GF-D8 (cell line): ENCODE data around the gene PKP4.
"Not testable (repeated sequence)": the region's sequence is repeated elsewhere in the genome, so short reads cannot be mapped to it uniquely, and the experiment has no call there.

Source experiments
- DNase-seq: peaks from one replicate; lab custom pipeline; 2025; lab: John Stamatoyannopoulos, UW

The PKP4 gene

DNA sequence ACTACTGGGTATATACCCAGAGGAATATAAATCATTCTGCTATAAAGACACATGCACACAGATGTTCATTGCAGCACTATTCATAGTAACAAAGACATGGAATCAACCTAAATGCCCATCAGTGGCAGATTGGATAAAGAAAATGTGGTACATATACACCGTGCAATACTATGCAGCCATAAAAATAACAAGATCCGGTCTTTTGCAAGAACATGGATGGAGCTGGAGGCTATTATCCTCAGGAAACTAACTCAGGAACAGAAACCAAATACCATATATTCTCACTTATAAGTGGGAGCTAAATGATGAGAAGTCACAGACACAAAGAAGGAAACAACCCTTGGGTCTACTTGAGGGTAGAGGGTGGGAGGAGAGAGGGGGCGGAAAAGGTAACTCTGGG lies 16.5 kb downstream of the PKP4 start:
- not testable (repeated sequence) for DNase-seq

- DNase-seq, result no peak
Observed at GRCh38 chr2:158473719-158474392, 17.1 kb downstream of the PKP4 start.

DNA sequence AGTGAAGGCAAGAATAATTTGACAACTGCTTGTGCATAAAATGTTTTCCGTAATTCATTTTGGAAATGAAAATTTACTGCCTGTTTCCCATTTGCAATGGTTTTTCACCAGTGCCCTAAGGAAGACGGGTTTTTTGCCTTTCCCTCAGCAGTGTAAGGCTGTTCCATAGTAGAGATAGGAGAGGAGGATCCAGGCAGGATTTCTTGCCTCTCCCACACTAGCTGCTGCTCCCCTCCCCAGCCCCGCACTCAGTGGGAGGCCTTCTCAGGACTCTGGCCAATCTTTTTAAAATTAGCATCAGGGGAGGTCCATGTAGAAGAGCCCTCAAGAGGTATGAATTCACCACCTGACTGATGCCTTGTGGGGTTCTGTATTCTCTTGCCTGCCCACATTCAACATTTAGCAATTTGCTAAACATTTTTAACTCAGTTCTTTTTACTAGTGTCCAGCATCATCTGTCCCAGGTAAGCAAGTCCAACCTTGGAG lies 17.8 kb downstream of the PKP4 start:
- DNase-seq, result not testable (repeated sequence)

DNA sequence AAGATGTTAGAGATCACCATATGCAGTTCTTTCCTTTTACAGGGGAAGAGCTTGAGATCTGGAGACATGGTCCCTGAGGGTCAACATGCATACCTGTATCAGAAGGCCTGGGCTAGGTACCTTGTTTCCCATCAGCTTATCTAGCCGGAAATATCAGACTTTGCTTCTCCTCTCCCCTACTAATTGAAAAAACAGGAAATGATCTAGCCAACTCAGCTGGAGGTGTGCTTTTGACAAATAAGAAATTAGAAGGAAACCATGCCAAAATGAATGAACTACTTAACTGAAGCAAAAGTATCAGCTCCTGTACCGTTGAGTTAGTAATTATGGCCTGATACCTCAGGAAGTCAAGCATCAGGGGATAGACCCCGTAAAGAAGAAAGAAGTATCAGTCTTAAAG lies 20.4 kb downstream of the PKP4 start:
- no peak for DNase-seq

DNA sequence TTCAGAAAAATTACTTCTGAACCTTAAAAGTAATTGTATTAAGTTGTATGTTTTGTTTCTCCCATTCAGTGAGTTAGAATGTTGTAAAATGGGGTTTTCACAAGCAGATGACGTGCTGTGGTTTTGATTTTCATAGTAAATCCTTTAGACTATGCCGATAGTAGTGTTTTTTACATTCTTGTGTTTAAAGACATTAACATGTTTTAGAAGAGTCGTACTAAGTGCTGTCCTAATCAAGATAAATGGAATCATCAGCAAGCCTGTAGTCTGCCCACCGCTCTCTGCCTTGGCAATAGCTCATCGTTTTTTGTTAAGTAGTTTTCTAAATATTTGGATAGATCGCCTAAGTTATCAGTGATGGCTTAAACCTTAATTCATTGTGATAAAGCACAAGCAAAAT lies 21.5 kb downstream of the PKP4 start:
- DNase-seq, result no peak

GRCh38 chr2:158478816-158479215 lies 22.1 kb downstream of the PKP4 start:
- no peak for DNase-seq

DNA sequence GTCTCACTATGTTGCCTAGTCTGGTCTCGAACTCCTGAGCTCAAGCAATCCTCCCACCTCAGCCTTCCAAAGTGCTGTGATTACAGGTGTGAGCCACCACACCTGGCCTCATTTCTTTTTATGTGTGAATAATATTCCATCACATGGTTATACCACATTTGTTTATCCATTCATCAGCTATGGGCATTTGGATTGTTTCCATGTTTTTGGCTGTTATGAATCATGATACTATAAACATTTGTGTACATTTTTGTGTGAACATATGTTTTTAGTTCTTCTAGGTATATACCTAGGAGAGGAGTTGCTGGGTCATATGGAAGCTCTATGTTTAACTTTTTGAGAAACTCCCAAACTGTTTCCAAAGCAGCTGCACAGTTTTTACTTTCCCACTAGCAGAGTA lies 24.4 kb downstream of the PKP4 start:
- no peak for DNase-seq

- no peak for DNase-seq
Observed at GRCh38 chr2:158482594-158482993, 25.8 kb downstream of the PKP4 start.

DNA sequence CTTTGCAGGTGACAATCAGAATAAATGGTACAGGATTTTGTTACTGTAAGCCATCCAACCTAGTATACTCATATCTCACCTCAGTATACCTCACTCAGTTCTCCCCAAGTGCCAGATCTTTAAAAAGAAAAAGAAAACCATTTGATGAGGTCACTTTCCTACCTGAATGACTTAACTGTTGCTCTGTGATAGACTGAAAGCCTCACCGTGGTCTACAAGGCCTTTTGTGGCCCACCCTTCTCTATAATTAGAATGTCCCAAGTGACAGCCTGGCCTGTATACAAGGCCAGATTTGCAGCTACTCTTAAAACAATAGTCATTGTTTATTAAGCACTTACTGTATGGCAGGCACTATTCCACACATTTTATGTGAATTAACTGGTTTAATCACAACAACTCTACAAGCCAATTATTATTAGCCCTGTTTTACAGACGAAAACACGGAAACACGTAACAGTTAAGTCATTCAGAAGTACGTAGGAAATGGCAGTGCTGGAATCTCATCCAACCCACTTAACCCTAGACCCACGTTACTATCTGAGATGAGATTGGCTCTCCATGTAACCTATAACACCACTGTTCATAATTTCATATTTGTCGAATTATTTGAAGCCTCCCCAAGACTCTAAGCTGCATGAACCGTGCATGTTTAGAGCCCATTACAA lies 28.3 kb downstream of the PKP4 start:
- no peak for DNase-seq

DNA sequence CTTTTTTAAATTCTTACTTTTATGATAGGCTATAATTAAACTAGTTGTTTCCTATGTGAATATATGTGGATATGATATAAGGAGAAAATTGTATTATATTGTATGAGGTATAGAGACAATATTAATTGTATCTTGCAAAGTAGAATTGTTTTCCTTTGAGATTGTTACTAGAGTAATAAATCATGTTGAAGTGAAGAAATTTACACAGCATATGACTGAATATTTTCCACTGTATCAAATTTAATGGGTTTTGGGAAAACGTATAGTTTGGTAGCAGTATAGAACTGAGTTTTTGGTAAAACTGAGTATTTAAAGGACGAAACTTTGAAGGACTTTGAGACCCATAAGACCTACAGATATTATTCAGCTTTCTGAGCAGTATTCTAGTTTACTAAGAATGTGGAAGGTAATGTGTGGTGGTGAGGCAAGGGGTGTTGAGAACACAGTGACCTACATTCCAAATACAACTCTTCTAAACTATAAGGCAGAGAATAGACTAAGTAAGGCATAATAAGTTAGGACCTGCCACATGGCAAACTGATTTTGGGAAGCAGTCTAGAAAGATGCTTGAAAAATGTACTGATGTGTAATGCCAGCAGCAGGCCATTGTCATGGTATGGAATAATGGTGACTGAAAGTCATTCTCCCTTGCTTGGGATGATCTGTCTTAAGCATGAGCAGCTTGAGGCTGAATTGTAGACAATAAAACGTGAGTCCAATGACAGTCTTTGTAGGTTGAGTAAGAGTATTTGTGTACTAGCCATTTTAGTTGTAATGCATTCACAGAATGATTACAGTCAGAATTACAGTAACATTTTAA lies 29.6 kb downstream of the PKP4 start:
- DNase-seq, result no peak

- no peak for DNase-seq
Observed at GRCh38 chr2:158486970-158487325, 30.2 kb downstream of the PKP4 start.

DNA sequence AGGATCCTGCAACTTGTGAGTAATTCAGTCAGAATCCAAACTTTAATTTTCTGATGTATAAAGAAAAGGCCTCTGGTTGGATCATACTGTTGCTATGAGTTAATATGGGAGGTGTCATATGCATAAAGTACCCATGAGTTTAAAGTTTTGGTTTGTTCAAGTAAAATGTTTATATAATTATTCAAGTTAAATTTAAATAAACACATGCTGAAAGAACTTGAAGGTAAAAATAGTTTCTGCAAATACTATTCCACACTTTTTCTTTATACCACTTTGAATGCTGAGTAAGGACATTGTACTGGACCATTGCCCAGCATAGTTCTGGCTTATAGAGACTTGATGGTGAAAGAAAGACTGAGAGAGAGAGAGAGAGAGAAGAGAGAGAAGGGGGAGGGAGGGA lies 30.7 kb downstream of the PKP4 start:
- no peak for DNase-seq

DNA sequence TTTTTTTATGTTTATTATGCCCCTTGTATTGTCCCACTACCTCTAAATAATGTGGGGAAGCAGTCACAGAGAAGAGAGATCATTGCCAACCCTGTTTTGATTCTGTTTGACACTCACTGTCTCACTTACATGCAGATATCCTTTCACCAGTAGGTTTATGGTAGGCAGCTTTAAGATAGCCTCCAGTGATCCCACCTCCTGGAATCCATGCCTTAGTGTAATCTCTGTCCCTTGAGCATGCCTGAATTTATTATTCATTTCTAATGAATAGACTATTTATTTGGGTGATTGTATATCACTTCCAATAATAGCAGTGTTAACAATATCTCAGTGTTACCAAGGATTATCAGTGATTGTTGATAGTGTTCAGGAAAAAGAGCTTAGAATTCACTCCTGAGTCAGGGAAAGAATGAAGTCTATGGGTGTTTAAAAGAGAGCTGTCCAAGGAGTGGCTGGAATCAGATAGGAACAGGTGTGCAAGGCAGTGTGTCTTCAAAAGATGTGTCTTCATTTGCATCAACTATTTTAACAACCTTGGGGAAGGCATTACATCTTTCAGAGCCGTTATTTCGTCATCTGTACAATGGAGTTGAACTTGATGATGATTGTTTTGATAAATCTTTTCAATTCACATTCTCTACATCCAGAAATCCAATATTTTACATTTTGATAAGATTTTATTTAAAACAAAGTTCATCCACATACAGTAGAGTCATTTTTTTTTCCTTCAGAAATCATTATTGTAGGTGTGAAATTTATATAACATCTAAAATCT lies 31.9 kb downstream of the PKP4 start:
- no peak for DNase-seq

- DNase-seq, result no peak
Observed at GRCh38 chr2:158489366-158490112, 32.8 kb downstream of the PKP4 start.

GRCh38 chr2:158491072-158491471 lies 34.3 kb downstream of the PKP4 start:
- DNase-seq, result no peak

- DNase-seq, result no peak
Observed at GRCh38 chr2:158493458-158493857, 36.7 kb downstream of the PKP4 start.

- no peak for DNase-seq
Observed at GRCh38 chr2:158495175-158495574, 38.4 kb downstream of the PKP4 start.

GRCh38 chr2:158496986-158497385 lies 40.2 kb downstream of the PKP4 start:
- DNase-seq, result no peak

GRCh38 chr2:158497486-158497885 lies 40.7 kb downstream of the PKP4 start:
- DNase-seq, result no peak

DNA sequence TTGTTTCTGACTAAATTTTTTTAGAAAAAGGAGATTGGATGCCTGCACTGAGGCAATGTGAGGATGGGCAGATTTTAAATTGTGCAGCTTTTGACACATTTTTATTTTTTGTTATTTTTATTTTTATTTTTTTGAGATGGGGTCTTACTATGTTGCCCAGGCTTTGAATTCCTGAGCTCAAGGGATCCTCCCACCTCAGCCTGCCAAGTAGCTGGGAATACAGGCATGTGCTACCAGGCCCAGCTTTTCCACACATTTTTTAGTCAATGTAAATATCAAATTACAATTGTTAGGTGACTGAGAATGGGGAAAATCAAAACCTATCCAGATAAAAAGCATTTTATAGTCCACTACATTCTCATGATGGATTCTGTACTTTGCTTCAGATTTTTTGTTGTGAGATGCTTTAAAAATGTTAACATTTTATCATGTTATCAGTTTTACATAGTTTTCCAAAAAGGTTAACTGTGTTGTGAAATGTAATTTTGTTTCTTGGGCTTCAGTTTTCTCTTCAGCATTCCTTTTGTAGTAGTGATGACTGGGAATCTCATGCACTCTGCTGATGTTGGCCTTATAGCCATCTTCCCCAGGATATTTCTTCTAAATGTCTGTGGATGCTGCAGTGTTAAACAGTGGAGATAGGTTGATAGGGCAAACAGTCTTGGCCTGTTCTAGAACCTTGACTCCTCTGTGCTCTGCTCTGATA lies 41.4 kb downstream of the PKP4 start:
- no peak for DNase-seq

- no peak for DNase-seq
Observed at GRCh38 chr2:158498749-158499136, 42.0 kb downstream of the PKP4 start.
